Colonic mucosa (tissue), 4 donors: ENCODE measurements around the gene NOBOX. TPM values are rescaled to one million over a fixed set of nuclear protein-coding genes. Genes with fewer than 3 reads are reported as not detected.
A peak's percentile ranks its signal among the peaks of the same experiment; 100 is the strongest.
"Not testable (repeated sequence)": the region's sequence is repeated elsewhere in the genome, so short reads cannot be mapped to it uniquely, and the experiment has no call there.

Experiments used
- DNase-seq: peaks from one replicate; pipeline ENCODE4 v3.0.0-alpha.2; 2020
- H3K27ac ChIP-seq: fragments of 200-600 bp; one replicate; pipeline ENCODE4 v1.8.0; 2021
- H3K27me3 ChIP-seq: fragments of 200-600 bp; one replicate; pipeline ENCODE4 v1.8.0; 2021
- H3K36me3 ChIP-seq: fragments of 200-600 bp; one replicate; pipeline ENCODE4 v1.8.0; 2021
- H3K4me1 ChIP-seq: fragments of 200-600 bp; one replicate; pipeline ENCODE4 v1.8.0; 2021; ENCODE audit warnings: mild to moderate bottlenecking
- H3K4me3 ChIP-seq: fragments of 200-600 bp; one replicate; pipeline ENCODE4 v1.8.0; 2021
- H3K9ac ChIP-seq, 2 donors: one replicate each; pipeline ENCODE4 v1.7.0; 2013; ENCODE audit warnings: control low read depth in 2 of 2, low read depth in 2 of 2, low read length in 2 of 2
- H3K9me3 ChIP-seq: fragments of 200-600 bp; one replicate; pipeline ENCODE4 v1.8.0; 2021
- CTCF ChIP-seq: fragments of 200-600 bp; IDR thresholded peaks from one replicate; pipeline ENCODE4 v1.8.0; 2022; ENCODE audit warnings: antibody characterized with exemption, mild to moderate bottlenecking
- intact Hi-C: fragments of 100-400 bp; cut with DNase I; formaldehyde crosslinking; loops from one replicate; pipeline ENCODE4 v1.14.1; 2022
- total RNA-seq, 2 donors: library from RNA; stranded (reverse); fragmentation: NEBNext Ultra II Directional in 1 of 2; extraction: Animal tissue kit (Norgen Biotek cat#: 25700) in 1 of 2; gene quantifications; one replicate each; pipeline ENCODE4 v1.2.1, GENCODE V29; 2021
- donor health status: healthy.
- donor health status: DM: no; HTN: no; CAD: no.
- donor health status: DM: no; HTN: no; CAD: no.

NOBOX gene
- total RNA-seq, 2 donors from 2014 or later = not detected

- DNase-seq = no peak
- H3K36me3 ChIP-seq = no peaks in the 10 kb centered on the region
- H3K27me3 ChIP-seq = no peaks in the 10 kb centered on the region
- H3K4me1 ChIP-seq = peaks cover 5% of the 10 kb centered on the region
- no peak overlapping the region for H3K27ac ChIP-seq
- no peak for TF ChIP-seq CTCF
- intact Hi-C loops = no loop called here
- H3K9me3 ChIP-seq = no peaks in the 10 kb centered on the region
- no peak overlapping the region for H3K4me3 ChIP-seq
- H3K9ac ChIP-seq = no peak overlapping the region
Measured at GRCh38 chr7:144386741-144387140, 16.8 kb downstream of the NOBOX start.

GRCh38 chr7:144384555-144385245 is 18.8 kb downstream of the NOBOX start:
- Histone ChIP-seq H3K36me3 (no peaks in the 10 kb centered on the region), H3K27ac (peak overlapping the region; percentile 46), H3K9ac (peak overlapping the region in 1 of 2 donors; percentile 8), H3K9me3 (no peaks in the 10 kb centered on the region), H3K27me3 (no peaks in the 10 kb centered on the region), H3K4me1 (peaks cover 5% of the 10 kb centered on the region), H3K4me3 (no peak overlapping the region)
- TF ChIP-seq CTCF = no peak
- intact Hi-C loops = no loop called here
- peak; percentile 27 for DNase-seq

- Histone ChIP-seq H3K4me1 (peaks cover 5% of the 10 kb centered on the region), H3K9me3 (no peaks in the 10 kb centered on the region), H3K27ac (peak overlapping the region; percentile 46), H3K27me3 (no peaks in the 10 kb centered on the region), H3K4me3 (no peak overlapping the region), H3K9ac (peak overlapping the region in 1 of 2 donors; percentile 42), H3K36me3 (no peaks in the 10 kb centered on the region)
- peak; percentile 46 for DNase-seq
- no peak for TF ChIP-seq CTCF
- intact Hi-C loops = no loop called here
Measured at GRCh38 chr7:144384071-144384470, 19.4 kb downstream of the NOBOX start.

GRCh38 chr7:144379776-144380384 is 23.6 kb downstream of the NOBOX start:
- H3K4me3 ChIP-seq = no peak overlapping the region
- DNase-seq = no peak
- no peaks in the 10 kb centered on the region for H3K36me3 ChIP-seq
- no peaks in the 10 kb centered on the region for H3K27me3 ChIP-seq
- H3K27ac ChIP-seq = no peak overlapping the region
- intact Hi-C loops = no loop called here
- no peaks in the 10 kb centered on the region for H3K9me3 ChIP-seq
- H3K9ac ChIP-seq = no peak overlapping the region
- TF ChIP-seq CTCF = no peak
- peaks cover 5% of the 10 kb centered on the region for H3K4me1 ChIP-seq

- Histone ChIP-seq H3K4me1 (no peaks in the 10 kb centered on the region), H3K27me3 (no peaks in the 10 kb centered on the region), H3K9ac (no peak overlapping the region), H3K4me3 (no peak overlapping the region), H3K36me3 (no peaks in the 10 kb centered on the region), H3K9me3 (no peaks in the 10 kb centered on the region), H3K27ac (no peak overlapping the region)
- no peak for DNase-seq
- no peak for TF ChIP-seq CTCF
- intact Hi-C loops = no loop called here
Measured at GRCh38 chr7:144378651-144379050, 24.8 kb downstream of the NOBOX start.

- H3K4me1 ChIP-seq, intact Hi-C loops, H3K9me3 ChIP-seq, H3K36me3 ChIP-seq, DNase-seq, H3K27ac ChIP-seq, H3K27me3 ChIP-seq, H3K9ac ChIP-seq, H3K4me3 ChIP-seq: not testable (repeated sequence)
Measured at GRCh38 chr7:144369221-144369620, 34.3 kb downstream of the NOBOX start.

- intact Hi-C loops, H3K9me3 ChIP-seq, DNase-seq, H3K27me3 ChIP-seq, H3K36me3 ChIP-seq, H3K4me3 ChIP-seq, H3K9ac ChIP-seq, H3K27ac ChIP-seq, H3K4me1 ChIP-seq: not testable (repeated sequence)
Measured at GRCh38 chr7:144367250-144367649, 36.2 kb downstream of the NOBOX start.

GRCh38 chr7:144365523-144365922 is 38.0 kb downstream of the NOBOX start:
- intact Hi-C loops, H3K9ac ChIP-seq, DNase-seq, H3K4me3 ChIP-seq, H3K27me3 ChIP-seq, H3K9me3 ChIP-seq, H3K36me3 ChIP-seq, H3K4me1 ChIP-seq, H3K27ac ChIP-seq: not testable (repeated sequence)

GRCh38 chr7:144362061-144362460 is 41.4 kb downstream of the NOBOX start:
- H3K27me3 ChIP-seq, H3K4me1 ChIP-seq, DNase-seq, H3K36me3 ChIP-seq, H3K27ac ChIP-seq, H3K4me3 ChIP-seq, intact Hi-C loops, H3K9ac ChIP-seq, H3K9me3 ChIP-seq: not testable (repeated sequence)
